ENCODE measurements around the gene RASGRF1. TPM values are rescaled to one million over a fixed set of nuclear protein-coding genes. Genes with fewer than 3 reads are reported as not detected.

RASGRF1 gene
- total RNA-seq = 1 to 10 TPM in 1 of 2 donors, under 1 TPM in 1; 0.09 to 1.1 TPM

GRCh38 chr15:79090487-79091203, at the start of gene RASGRF1:
Gene RASGRF1, minus strand, starts transcription at chr15:79090780. Its CDS starts 282 bp downstream, at chr15:79090498.
- TF ChIP-seq CTCF (IDR thresholded peaks at IDR 0.05) = no peak
- TF ChIP-seq POLR2A (IDR thresholded peaks at IDR 0.05) = no peak
- no peak for TF ChIP-seq POLR2AphosphoS5 (IDR thresholded peaks at IDR 0.05)
- Histone ChIP-seq H3K4me3 (peak within 1 kb of the TSS; percentile 5 to 25), H3K36me3 (no peaks in the 10 kb centered on the region), H3K4me1 (replicated peaks) (peaks cover 11% of the 10 kb centered on the region), H3K9me3 (no peaks in the 10 kb centered on the region), H3K27ac (no peak within 1 kb of the TSS), H3K27me3 (replicated peaks; ENCODE audit: insufficient read depth) (peaks cover 19% of the 10 kb centered on the region)
- WGBS = under 1% methylated on average over 49 of the region's 61 CpGs
- intact Hi-C loops (cut with DNase I) = no loop called here
- DNase-seq (ENCODE audit: low spot score) = no peak

GRCh38 chr15:79136434-79137046, 46.0 kb upstream of the RASGRF1 start:
- DNase-seq (ENCODE audit: low spot score) = no peak
- H3K27ac ChIP-seq = no peak overlapping the region
- WGBS = 64% methylated on average over 3 of the region's 3 CpGs
- H3K36me3 ChIP-seq = no peaks in the 10 kb centered on the region
- no peak for TF ChIP-seq POLR2A (IDR thresholded peaks at IDR 0.05)
- TF ChIP-seq POLR2AphosphoS5 (IDR thresholded peaks at IDR 0.05) = no peak
- TF ChIP-seq CTCF (IDR thresholded peaks at IDR 0.05) = no peak
- H3K4me1 ChIP-seq (replicated peaks) = no peaks in the 10 kb centered on the region
- H3K4me3 ChIP-seq = no peak overlapping the region
- no peaks in the 10 kb centered on the region for H3K9me3 ChIP-seq
- no peaks in the 10 kb centered on the region for H3K27me3 ChIP-seq (replicated peaks; ENCODE audit: insufficient read depth)
- intact Hi-C loops (cut with DNase I) = no loop called here

- Histone ChIP-seq H3K9me3 (no peaks in the 10 kb centered on the region), H3K36me3 (no peaks in the 10 kb centered on the region), H3K27ac (no peak overlapping the region), H3K27me3 (replicated peaks; ENCODE audit: insufficient read depth) (no peaks in the 10 kb centered on the region), H3K4me3 (no peak overlapping the region), H3K4me1 (replicated peaks) (no peaks in the 10 kb centered on the region)
- intact Hi-C loops (cut with DNase I) = no loop called here
- no peak for DNase-seq (ENCODE audit: low spot score)
- 91% methylated on average over 2 of the region's 2 CpGs for WGBS
- TF ChIP-seq CTCF (IDR thresholded peaks at IDR 0.05) = no peak
- TF ChIP-seq POLR2AphosphoS5 (IDR thresholded peaks at IDR 0.05) = no peak
- no peak for TF ChIP-seq POLR2A (IDR thresholded peaks at IDR 0.05)
These were observed 42.7 kb upstream of the RASGRF1 start for GRCh38 chr15:79133309-79133708.

- intact Hi-C loops (cut with DNase I) = no loop called here
- no peak for DNase-seq (ENCODE audit: low spot score)
- H3K36me3 ChIP-seq = no peaks in the 10 kb centered on the region
- H3K4me3 ChIP-seq = no peak overlapping the region
- 43% methylated on average over 1 of the region's 1 CpG for WGBS
- no peaks in the 10 kb centered on the region for H3K9me3 ChIP-seq
- no peaks in the 10 kb centered on the region for H3K27me3 ChIP-seq (replicated peaks; ENCODE audit: insufficient read depth)
- TF ChIP-seq CTCF (IDR thresholded peaks at IDR 0.05) (no peak), POLR2AphosphoS5 (IDR thresholded peaks at IDR 0.05) (no peak), POLR2A (IDR thresholded peaks at IDR 0.05) (no peak)
- H3K4me1 ChIP-seq (replicated peaks) = no peaks in the 10 kb centered on the region
- H3K27ac ChIP-seq = no peak overlapping the region
These were observed 42.2 kb upstream of the RASGRF1 start for GRCh38 chr15:79132770-79133169.

GRCh38 chr15:79132361-79132760, 41.8 kb upstream of the RASGRF1 start:
- intact Hi-C loops (cut with DNase I) = no loop called here
- H3K27me3 ChIP-seq (replicated peaks; ENCODE audit: insufficient read depth) = no peaks in the 10 kb centered on the region
- no peaks in the 10 kb centered on the region for H3K9me3 ChIP-seq
- TF ChIP-seq POLR2A (IDR thresholded peaks at IDR 0.05) (no peak), POLR2AphosphoS5 (IDR thresholded peaks at IDR 0.05) (no peak), CTCF (IDR thresholded peaks at IDR 0.05) (no peak)
- H3K27ac ChIP-seq = no peak overlapping the region
- DNase-seq (ENCODE audit: low spot score) = no peak
- no peak overlapping the region for H3K4me3 ChIP-seq
- H3K4me1 ChIP-seq (replicated peaks) = no peaks in the 10 kb centered on the region
- no peaks in the 10 kb centered on the region for H3K36me3 ChIP-seq

Measured in prostate gland (tissue), 2 donors.